Activated CD8-positive, alpha-beta memory T cell treated with anti-CD3 and anti-CD28 coated beads, Interleukin-2, amount 10 ng/mL, durations not matched to agents 7 days and 5 days (primary cell): Measurements from ENCODE around the gene ZNF443. TPM values are rescaled to one million over a fixed set of nuclear protein-coding genes. Genes with fewer than 3 reads are reported as not detected.
"Not testable (repeated sequence)": the region's sequence is repeated elsewhere in the genome, so short reads cannot be mapped to it uniquely, and the experiment has no call there.

ENCODE experiments used
- ATAC-seq: fragments of 150-1000 bp; cut with Tn5 transposase; one replicate; pipeline ENCODE4 v1.10.0; 2021; ENCODE audit warnings: moderate library complexity
- CTCF ChIA-PET: fragments of 350-600 bp; sonication (Branson Sonifier 250); formaldehyde crosslinking; loops from one replicate; lab custom pipeline; 2021; ENCODE audit warnings: antibody characterized with exemption; lab: Charles Lee
- DNase-seq: peaks from one replicate; pipeline ENCODE4 v3.0.0-alpha.2; 2020
- H3K27ac Mint-ChIP-seq: one replicate; pipeline ENCODE4 v1.8.0; 2021; ENCODE audit warnings: mild to moderate bottlenecking, mixed read lengths
- H3K27me3 Mint-ChIP-seq: one replicate; pipeline ENCODE4 v1.8.0; 2021; ENCODE audit warnings: mixed read lengths
- H3K36me3 Mint-ChIP-seq: one replicate; pipeline ENCODE4 v1.8.0; 2021; ENCODE audit warnings: mild to moderate bottlenecking, mixed read lengths
- H3K4me1 Mint-ChIP-seq: one replicate; pipeline ENCODE4 v1.8.0; 2021; ENCODE audit warnings: mixed read lengths
- H3K4me3 Mint-ChIP-seq: one replicate; pipeline ENCODE4 v1.8.0; 2021; ENCODE audit warnings: mild to moderate bottlenecking, moderate library complexity, mixed read lengths
- H3K9me3 Mint-ChIP-seq: one replicate; pipeline ENCODE4 v1.8.0; 2022; ENCODE audit warnings: low read depth, mixed read lengths
- total RNA-seq, 2 experiments: library from RNA; stranded (reverse); gene quantifications; one replicate each; pipeline ENCODE4 v1.2.3, GENCODE V29; 2021

Gene ZNF443
- total RNA-seq, 2 experiments from 2014 or later, result 3.7 to 4.3 TPM

DNA sequence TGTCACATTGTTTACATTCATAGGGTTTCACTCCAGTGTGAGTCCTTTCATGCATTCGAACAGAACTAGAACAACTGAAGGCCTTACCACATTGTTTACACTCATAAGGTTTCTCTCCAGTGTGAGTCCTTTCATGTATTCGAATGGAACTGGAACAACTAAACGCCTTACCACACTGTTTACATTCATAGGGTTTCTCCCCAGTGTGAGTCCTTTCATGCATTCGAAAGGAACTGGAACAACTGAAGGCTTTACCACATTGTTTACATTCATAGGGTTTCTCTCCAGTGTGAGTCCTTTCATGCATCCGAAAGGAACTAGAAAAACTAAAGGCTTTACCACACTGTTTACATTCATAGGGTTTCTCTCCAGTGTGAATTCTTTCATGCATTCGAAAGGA, 23.3 kb upstream of the ZNF443 start:
- DNase-seq, CTCF ChIA-PET, ATAC-seq, H3K4me3 Mint-ChIP-seq, H3K27ac Mint-ChIP-seq, H3K27me3 Mint-ChIP-seq, H3K4me1 Mint-ChIP-seq: not testable (repeated sequence)
- peaks cover 38% of the 10 kb centered on the region for H3K36me3 Mint-ChIP-seq
- H3K9me3 Mint-ChIP-seq, result peaks cover 32% of the 10 kb centered on the region

- no peak for DNase-seq
- CTCF ChIA-PET, result no interaction called here
- no peak overlapping the region for H3K27ac Mint-ChIP-seq
- H3K27me3 Mint-ChIP-seq, result no peaks in the 10 kb centered on the region
- ATAC-seq, result no peak
- no peaks in the 10 kb centered on the region for H3K4me1 Mint-ChIP-seq
- no peak overlapping the region for H3K4me3 Mint-ChIP-seq
- peaks cover 8% of the 10 kb centered on the region for H3K36me3 Mint-ChIP-seq
- peaks cover 24% of the 10 kb centered on the region for H3K9me3 Mint-ChIP-seq
Measured at GRCh38 chr19:12453495-12453894, 12.7 kb upstream of the ZNF443 start.

- no peak overlapping the region for H3K4me3 Mint-ChIP-seq
- peaks cover 3% of the 10 kb centered on the region for H3K36me3 Mint-ChIP-seq
- no peaks in the 10 kb centered on the region for H3K27me3 Mint-ChIP-seq
- no peaks in the 10 kb centered on the region for H3K4me1 Mint-ChIP-seq
- DNase-seq (no peak), ATAC-seq (no peak)
- peaks cover 25% of the 10 kb centered on the region for H3K9me3 Mint-ChIP-seq
- no peak overlapping the region for H3K27ac Mint-ChIP-seq
- CTCF ChIA-PET, result no interaction called here
Measured at GRCh38 chr19:12450844-12451243, 10.0 kb upstream of the ZNF443 start.

GRCh38 chr19:12448808-12449207, 8.0 kb upstream of the ZNF443 start:
- H3K27me3 Mint-ChIP-seq, result no peaks in the 10 kb centered on the region
- H3K36me3 Mint-ChIP-seq, result peaks cover 6% of the 10 kb centered on the region
- H3K27ac Mint-ChIP-seq, result no peak overlapping the region
- H3K4me1 Mint-ChIP-seq, result no peaks in the 10 kb centered on the region
- H3K4me3 Mint-ChIP-seq, result no peak overlapping the region
- peaks cover 29% of the 10 kb centered on the region for H3K9me3 Mint-ChIP-seq
- ATAC-seq, result no peak
- CTCF ChIA-PET, result no interaction called here
- DNase-seq, result no peak

- CTCF ChIA-PET, result interaction anchor here (0.9 to 1.5 kb wide), 4 partner anchors 19 to 349 kb away, joined by 3 to 5 read pairs (median 3); partner anchors contain the start of gene ZNF563
- H3K27me3 Mint-ChIP-seq, result not testable (repeated sequence)
Measured at GRCh38 chr19:12439686-12440540, 908 bp downstream of the ZNF443 start.

DNA sequence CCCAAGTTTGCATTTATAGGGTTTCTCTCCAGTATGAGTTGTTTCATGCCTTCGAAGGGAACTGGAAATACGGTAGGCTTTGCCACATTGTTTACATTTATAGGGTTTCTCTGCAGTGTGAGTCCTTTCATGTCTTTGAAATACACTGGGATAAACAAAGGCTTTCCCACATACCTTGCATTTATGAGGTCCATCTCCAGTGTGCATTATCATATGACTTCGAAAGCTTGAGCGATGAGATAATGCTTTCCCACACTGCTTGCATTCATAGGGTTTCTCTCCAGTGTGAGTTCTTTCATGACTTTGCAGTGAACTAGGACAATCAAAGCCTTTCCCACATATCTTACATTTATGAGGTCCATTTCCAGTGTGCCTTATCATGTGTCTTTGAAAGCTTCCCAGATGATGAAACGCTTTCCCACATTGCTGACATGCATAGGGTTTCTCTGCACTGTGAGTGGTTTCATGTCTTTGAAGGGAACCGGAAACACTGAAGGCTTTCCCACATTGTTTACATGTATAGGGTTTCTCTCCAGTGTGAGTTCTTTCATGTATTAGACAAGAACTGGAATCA, 10.0 kb downstream of the ZNF443 start:
- H3K27ac Mint-ChIP-seq, CTCF ChIA-PET, DNase-seq, H3K4me1 Mint-ChIP-seq, H3K4me3 Mint-ChIP-seq, ATAC-seq, H3K27me3 Mint-ChIP-seq: not testable (repeated sequence)
- H3K9me3 Mint-ChIP-seq, result peaks cover 38% of the 10 kb centered on the region
- H3K36me3 Mint-ChIP-seq, result peaks cover 65% of the 10 kb centered on the region

More at GRCh38 chr19:12439686-12440540, 908 bp downstream of the ZNF443 start:
- H3K9me3 Mint-ChIP-seq, result peaks cover 12% of the 10 kb centered on the region
- peak; percentile 67 for DNase-seq
- peaks cover 35% of the 10 kb centered on the region for H3K36me3 Mint-ChIP-seq
- H3K4me1 Mint-ChIP-seq, ATAC-seq: not testable (repeated sequence)
- peak overlapping the region; percentile 72 for H3K27ac Mint-ChIP-seq
- peak overlapping the region; percentile 98 for H3K4me3 Mint-ChIP-seq

GRCh38 chr19:12425888-12426274, 14.9 kb downstream of the ZNF443 start:
- CTCF ChIA-PET, result interaction anchor here (0.6 kb wide), 1 partner anchor 386 kb away, joined by 3 read pairs; no protein-coding TSS in a partner anchor
- ATAC-seq (no peak), DNase-seq (no peak)
- H3K27me3 Mint-ChIP-seq, result no peaks in the 10 kb centered on the region
- no peak overlapping the region for H3K4me3 Mint-ChIP-seq
- H3K9me3 Mint-ChIP-seq, result peaks cover 34% of the 10 kb centered on the region
- no peak overlapping the region for H3K27ac Mint-ChIP-seq
- no peaks in the 10 kb centered on the region for H3K4me1 Mint-ChIP-seq
- H3K36me3 Mint-ChIP-seq, result peaks cover 51% of the 10 kb centered on the region

GRCh38 chr19:12425236-12425887, 15.5 kb downstream of the ZNF443 start:
- Mint-ChIP-seq H3K4me1 (no peaks in the 10 kb centered on the region), H3K4me3 (no peak overlapping the region), H3K36me3 (peaks cover 46% of the 10 kb centered on the region), H3K27me3 (no peaks in the 10 kb centered on the region), H3K9me3 (peaks cover 31% of the 10 kb centered on the region), H3K27ac (no peak overlapping the region)
- DNase-seq, result no peak
- no peak for ATAC-seq
- CTCF ChIA-PET, result no interaction called here

DNA sequence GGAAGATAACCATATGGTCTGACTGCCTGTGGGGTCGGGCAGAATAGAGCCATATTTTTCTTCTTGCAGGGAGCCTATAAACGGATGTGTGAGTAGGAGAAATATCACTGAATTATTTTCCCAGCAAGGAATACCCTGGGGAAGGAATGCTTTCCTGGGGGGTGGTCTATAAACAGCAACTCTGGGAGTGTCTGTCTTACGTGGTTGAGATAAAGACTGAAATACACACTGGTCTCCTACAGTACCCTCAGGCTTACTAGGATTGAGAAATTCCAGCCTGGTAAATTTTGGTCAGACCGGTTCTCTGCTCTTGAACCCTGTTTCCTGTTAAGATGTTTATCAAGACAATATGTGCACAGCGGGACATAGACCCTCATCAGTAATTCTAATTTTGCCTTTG, 23.5 kb downstream of the ZNF443 start:
- CTCF ChIA-PET, H3K4me3 Mint-ChIP-seq: not testable (repeated sequence)

GRCh38 chr19:12411893-12412292, 28.9 kb downstream of the ZNF443 start:
- Mint-ChIP-seq H3K27me3 (no peaks in the 10 kb centered on the region), H3K4me1 (no peaks in the 10 kb centered on the region), H3K9me3 (peaks cover 18% of the 10 kb centered on the region), H3K36me3 (peaks cover 6% of the 10 kb centered on the region), H3K4me3 (no peak overlapping the region), H3K27ac (no peak overlapping the region)
- no peak for ATAC-seq
- DNase-seq, result no peak
- CTCF ChIA-PET, result no interaction called here

More for the DNA sequence above, 23.5 kb downstream of the ZNF443 start:
- not testable (repeated sequence) for DNase-seq, H3K27ac Mint-ChIP-seq, H3K27me3 Mint-ChIP-seq, H3K4me1 Mint-ChIP-seq, ATAC-seq
- H3K36me3 Mint-ChIP-seq, result peaks cover 12% of the 10 kb centered on the region
- H3K9me3 Mint-ChIP-seq, result peaks cover 16% of the 10 kb centered on the region

DNA sequence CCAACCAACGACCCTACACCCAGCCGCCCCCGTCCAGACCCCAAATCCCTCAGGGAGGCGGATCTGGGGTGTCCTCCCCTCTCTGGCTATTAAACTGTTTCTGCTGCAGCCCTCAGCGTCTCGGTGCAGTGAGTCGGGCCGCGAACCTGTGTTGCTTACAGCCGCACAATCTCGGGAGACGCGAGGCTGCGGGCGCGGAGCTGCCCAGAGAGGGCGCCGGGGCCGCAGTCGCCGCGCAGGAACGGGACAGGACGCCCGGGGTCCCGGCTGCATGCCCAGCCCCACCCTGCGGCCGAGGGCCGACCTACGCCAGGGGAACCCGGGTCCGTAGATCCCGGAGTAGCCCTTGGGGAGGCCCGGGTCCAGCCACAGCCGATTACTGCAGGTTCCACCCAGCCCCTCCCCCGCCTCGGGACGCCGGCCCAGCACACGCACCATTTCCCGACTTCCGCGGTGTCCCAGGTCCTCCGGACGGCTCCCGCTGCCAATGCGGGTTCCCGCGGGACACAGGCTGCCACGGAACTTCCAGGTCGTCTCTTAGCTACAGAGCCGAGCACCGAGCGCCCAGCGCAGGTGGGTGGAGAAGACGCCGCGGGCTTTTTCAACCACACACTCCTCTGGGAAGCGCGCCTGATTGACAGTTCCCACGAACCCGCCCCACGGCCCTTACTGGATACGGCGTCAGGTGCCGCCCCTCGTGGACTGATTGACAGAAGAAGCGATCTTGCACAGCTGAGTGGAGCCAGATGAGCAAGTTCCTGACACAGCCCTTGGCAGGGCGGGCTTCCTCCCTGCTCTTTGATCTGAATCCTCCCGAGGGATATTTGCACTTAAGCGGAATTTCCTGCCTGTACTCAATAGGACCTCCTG, 40.0 kb downstream of the ZNF443 start, which contains the start of gene ZNF799:
TSS of gene ZNF799 (minus strand) at position 639 of the 870 bp plus-strand sequence. CDS start at position 438, 201 bp downstream.
- H3K27me3 Mint-ChIP-seq, result no peaks in the 10 kb centered on the region
- peak; percentile 92 for DNase-seq
- peak within 1 kb of the TSS; percentile 68 for H3K27ac Mint-ChIP-seq
- peaks cover 9% of the 10 kb centered on the region for H3K4me1 Mint-ChIP-seq
- peaks cover 10% of the 10 kb centered on the region for H3K9me3 Mint-ChIP-seq
- peak within 1 kb of the TSS; percentile 85 for H3K4me3 Mint-ChIP-seq
- peak; percentile 98 for ATAC-seq
- H3K36me3 Mint-ChIP-seq, result peaks cover 23% of the 10 kb centered on the region
- CTCF ChIA-PET, result interaction anchor here (0.6 to 0.7 kb wide), 2 partner anchors 68 to 82 kb away, joined by 3 read pairs; no protein-coding TSS in a partner anchor

DNA sequence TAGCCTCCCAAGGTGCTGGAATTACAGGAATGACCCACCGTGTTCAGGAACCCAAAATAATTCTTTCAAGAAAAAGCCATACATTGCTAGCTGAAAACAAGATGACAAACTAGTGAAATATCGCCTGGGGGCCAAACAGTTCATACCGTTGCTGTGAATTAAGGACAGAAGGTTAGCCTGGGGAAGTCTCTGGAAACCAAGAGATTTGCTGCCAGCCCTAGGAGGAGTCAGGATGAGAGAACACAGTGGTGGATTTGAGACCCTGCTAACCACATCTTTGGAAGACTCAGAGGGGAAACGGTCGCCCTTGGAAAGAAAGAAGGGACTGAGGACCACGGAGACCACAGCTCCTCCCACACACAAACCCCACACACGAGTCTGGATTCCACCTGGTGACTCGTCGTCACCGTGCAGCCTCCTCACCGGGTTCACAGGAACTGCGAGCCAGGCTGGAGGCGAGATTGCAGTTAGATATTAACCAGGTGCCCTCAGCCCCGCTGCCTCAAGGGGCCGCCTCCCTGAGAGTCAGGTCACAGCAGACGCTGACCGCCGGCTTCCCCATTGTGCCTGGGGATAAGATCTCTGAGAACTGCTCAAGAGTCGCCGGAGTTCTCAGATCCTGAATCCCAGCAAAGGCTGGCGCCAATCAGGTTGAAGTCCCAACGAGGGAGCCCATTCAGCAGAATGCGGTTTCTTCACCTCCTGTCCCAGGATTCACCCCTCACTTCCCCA, 40.8 kb downstream of the ZNF443 start:
- peak; percentile 13 for ATAC-seq
- H3K27me3 Mint-ChIP-seq, CTCF ChIA-PET, H3K4me1 Mint-ChIP-seq: not testable (repeated sequence)
- peaks cover 28% of the 10 kb centered on the region for H3K36me3 Mint-ChIP-seq
- peak; percentile 42 for DNase-seq
- H3K9me3 Mint-ChIP-seq, result peaks cover 13% of the 10 kb centered on the region
- peak overlapping the region; percentile 85 for H3K4me3 Mint-ChIP-seq
- peak overlapping the region; percentile 24 for H3K27ac Mint-ChIP-seq
